HG03103 (cell line): ENCODE data around the gene CENPV.
A peak's percentile ranks its signal among the peaks of the same experiment; 100 is the strongest.
"Not testable (repeated sequence)": the region's sequence is repeated elsewhere in the genome, so short reads cannot be mapped to it uniquely, and the experiment has no call there.

Experiments used
- ATAC-seq: cut with Tn5 transposase; IDR thresholded peaks from one replicate; pipeline ENCODE4 v1.9.1; 2021; ENCODE audit warnings: low read depth; ENCODE audit not compliant: unreplicated experiment

The CENPV gene

GRCh38 chr17:16353317-16354174 is at the start of gene CENPV:
CENPV (minus strand) TSS chr17:16353469; CDS start chr17:16353436, 33 bp downstream.
- peak; percentile 70 for ATAC-seq

- ATAC-seq, result peak; percentile 79
Observed at GRCh38 chr17:16398270-16399267, 45.3 kb upstream of the CENPV start.

DNA sequence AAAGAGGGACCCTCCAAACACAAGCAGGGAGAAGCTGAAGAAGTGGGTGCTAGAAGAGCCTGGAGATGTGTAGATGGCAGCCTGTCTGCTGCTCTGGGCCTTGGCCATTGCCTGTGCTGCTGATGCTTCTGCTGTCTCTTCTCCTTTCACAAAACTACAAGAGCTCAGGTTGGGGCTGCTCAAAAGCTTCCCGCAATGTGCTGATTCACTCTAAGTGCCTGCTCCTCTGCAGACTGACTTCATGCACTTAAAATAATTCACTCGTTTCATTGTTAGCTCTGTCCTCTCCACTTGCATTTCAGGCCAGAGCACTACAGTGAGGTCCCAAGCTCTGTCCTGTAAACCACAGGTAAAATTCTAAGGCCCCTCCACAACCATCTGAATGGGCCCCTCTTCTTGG is 43.4 kb upstream of the CENPV start:
- ATAC-seq, result not testable (repeated sequence)

DNA sequence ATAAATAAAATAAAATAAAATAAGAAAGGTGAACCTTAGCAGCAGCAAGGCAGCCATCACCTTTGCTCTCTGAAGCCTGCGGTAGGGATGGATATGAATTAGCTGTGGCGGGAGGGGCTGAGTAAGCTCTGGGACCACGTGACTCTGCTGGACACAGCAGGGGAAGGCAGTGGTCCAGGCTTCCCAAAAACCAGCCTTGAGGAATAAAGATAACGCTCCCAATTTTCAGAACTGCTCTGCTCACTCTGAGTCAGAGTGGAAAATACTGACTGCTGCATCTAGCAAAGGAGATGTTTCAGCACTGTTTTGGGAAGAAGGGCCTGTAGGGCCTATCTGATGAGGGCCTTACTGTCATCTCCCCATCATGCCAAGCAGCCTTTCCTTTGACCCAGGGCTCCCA is 42.6 kb upstream of the CENPV start:
- ATAC-seq, result not testable (repeated sequence)

DNA sequence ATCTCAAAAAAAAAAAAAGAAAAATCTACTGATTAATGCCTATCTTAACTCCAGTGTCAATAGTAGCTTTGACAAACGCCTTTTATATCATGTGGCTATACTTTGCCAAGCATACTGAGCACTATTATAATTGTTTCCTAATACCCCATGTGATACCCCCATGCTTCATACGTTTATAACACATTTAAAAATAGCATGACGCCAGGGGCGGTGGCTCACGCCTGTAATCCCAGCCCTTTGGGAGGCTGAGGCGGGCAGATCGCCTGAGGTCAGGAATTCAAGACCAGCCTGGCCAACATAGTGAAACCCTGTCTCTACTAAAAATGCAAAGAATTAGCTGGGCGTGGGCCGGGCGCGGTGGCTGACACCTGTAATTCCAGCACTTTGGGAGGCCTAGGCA is 39.2 kb upstream of the CENPV start:
- ATAC-seq, result not testable (repeated sequence)

DNA sequence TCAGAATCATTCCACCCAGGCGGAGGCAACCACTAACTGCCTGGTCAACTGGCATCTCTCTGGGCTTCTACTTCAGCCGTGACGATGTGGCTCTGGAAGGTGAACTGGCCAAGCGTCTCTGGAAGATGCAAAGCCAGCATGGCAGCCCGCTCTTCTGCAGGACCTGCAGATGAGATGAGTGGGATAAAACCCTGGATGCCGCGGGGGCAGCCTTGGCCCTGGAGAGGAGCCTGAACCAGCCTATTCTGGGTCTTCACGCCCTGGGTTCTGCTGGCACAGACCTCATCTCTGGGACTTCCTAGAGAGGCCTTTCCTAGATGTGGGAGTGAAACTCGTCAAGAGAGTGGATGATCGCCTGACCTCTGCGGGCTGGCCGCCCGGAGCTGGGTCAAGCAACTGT is 38.2 kb upstream of the CENPV start:
- ATAC-seq, result no peak

- not testable (repeated sequence) for ATAC-seq
Observed at GRCh38 chr17:16386126-16386507, 32.8 kb upstream of the CENPV start.

GRCh38 chr17:16384557-16384956 is 31.3 kb upstream of the CENPV start:
- ATAC-seq, result no peak

DNA sequence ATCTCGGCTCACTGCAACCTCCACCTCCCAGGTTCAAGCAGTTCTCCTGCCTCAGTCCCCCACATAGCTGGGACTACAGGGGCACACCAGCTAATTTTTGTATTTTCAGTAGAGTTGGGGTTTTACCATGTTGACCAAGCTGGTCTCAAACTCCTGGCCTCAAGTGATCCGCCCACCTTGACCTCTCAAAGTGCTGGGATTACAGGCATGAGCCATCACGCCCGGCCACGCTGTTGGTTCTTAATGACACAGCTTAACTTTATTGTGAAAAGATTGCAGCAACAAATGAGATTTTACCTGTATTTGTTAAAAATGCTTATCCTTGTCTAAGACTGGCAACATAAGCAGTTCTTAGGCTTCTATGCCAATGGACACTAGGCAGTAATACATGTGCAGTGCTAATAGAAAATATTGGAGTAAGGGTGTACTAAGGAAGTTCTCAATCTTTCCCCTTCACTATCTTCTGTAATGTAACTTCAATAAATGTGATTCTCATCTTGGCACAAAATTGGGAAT is 30.6 kb upstream of the CENPV start:
- ATAC-seq, result no peak

DNA sequence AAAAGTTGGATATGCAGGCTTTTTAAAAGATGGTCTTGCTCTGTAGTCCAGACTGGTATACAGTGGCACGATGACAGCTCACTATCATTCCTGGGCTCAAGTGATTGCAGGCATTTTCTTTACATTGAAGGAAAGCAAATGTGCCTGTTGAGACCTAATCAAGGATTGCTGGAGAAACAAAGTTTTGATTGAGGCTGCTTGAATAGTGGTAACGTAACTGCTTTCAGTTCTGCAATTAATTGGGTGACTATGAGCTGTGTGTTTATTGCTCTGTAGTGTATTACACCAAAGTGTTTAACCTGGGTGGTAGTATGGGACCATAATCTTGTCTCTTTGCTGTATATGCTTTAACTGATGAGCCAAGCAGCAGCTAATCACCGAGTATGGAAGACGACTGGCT is 29.9 kb upstream of the CENPV start:
- ATAC-seq, result no peak

- ATAC-seq, result peak; percentile 7
Observed at GRCh38 chr17:16381496-16381820, 28.2 kb upstream of the CENPV start.

GRCh38 chr17:16380640-16381495 is 27.6 kb upstream of the CENPV start, which contains the start of gene UBB:
UBB (plus strand) TSS chr17:16381091; CDS start chr17:16381908, 817 bp downstream.
- peak; percentile 92 for ATAC-seq

GRCh38 chr17:16379654-16380053 is 26.4 kb upstream of the CENPV start:
- no peak for ATAC-seq

DNA sequence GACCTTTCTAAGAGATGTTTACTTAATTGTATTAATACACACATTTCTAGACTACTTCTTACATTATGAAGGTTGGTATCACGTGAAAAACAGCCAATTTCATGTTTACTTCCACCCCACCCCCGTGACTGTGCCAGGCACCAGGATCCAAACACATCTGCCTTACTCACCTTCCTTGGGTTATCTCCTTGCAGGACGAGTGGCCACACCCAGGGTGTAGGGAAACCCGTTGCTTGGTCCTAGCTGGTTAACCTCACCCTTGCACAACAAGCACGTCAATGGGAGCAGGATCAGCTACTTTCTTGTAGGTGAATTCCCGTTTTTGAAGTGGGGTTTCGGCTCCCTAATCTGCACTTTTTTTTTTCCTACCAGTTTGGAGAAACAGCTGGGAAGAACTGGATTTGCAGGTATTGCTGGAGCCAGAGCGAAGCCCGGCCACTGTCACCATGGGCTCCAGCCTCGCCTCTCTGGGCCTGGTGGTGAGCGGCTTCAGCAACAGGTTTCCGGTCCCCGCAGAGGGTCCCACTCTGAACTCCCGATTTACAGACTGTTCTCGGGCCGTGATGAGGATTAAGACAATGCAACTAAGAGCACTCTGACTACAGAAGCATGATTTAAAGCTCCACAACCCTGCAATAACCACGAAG is 25.5 kb upstream of the CENPV start:
- ATAC-seq, result no peak

DNA sequence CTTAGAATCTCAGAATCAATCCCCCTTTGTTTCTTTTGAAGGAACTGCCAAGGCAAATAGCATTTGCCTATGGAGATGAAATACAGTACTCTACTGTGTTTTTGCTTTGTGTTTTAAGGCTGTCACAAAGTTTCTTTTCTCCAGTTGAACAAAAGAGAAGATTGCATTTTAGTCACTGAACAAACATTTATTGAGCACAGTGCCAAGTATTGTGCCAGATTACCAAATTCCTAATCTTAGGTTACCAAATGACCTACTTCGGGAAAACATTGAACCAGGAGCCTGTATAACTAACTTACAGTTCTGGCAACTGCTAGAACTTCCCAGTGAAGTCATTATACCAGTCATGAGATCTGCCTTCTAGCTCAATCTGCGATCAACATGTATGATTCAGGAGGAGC is 24.7 kb upstream of the CENPV start:
- ATAC-seq, result no peak

DNA sequence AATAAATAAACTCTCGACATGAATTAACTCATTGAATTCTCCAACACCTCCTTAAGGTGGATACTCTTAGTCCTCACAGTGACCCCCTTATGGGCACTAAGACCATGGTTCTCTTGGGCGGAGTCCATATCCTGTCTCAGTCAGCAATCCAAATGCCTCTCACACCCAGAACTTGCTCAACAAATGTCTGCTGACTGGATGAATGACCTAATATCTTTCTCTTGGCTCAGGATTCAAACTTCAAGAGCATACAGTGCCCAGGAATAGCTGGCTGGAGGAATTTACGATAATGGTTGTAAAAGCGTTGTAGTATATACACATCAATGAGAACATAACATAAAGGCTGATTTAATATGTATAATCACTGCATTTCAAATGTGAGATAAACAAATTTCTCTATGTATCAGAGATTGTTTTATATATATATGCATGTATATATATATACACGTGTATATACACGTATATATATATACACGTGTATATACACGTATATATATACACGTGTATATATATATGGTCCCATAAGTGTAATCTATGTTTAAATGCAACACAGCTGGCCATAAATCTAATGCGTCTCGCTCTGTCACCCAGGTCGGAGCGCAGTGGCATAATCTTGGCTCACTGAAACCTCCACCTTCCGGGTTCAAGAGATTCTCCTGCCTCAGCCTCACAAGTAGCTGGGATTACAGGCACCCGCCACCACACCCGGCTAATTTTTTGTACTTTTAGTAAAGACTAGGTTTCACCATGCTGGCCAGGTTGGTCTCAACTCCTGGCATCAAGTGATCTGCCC is 21.1 kb upstream of the CENPV start:
- no peak for ATAC-seq

DNA sequence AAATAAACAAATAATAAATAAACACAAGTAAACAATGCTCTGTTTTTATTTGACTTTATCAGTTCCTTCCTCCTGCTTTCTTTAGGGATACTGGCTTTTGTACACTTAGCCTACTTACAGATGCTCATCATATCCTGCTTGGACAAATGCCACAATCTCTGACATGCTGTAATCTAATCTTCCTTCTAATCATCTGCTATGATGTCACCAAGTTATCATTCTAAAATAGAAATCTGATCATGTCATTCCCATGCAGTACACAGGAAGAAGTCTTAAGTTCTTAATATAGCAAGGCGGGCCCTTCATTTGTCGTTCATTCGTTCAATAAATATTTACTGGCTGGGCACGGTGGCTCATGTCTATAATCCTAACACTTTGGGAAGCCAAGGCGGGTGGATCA is 18.5 kb upstream of the CENPV start:
- ATAC-seq, result no peak

DNA sequence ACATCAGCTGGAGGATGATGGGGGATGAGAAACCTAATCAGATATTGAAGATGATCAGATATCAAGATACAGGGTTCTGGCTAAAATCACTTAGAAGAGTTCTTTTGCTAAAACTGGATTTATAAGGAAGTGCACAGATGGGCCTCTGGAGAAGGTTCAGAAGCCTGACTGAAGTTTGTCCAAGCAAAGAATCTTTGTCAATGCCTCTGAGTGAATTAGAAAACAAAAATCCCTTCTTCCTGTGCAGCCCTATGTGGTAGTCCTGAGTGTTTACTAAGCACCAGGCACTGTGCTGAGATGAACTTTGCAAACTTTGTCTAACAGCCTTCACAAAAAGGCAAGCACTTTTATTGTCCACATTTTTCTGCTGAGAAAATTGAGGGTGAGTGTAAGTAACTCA is 11.4 kb upstream of the CENPV start:
- no peak for ATAC-seq
